ENCODE results near the gene ZNF213.

Gene ZNF213

GRCh38 chr16:3140603-3141427, 6.0 kb downstream of the ZNF213 start:
- peaks cover 11% of the 10 kb centered on the region for H3K4me1 Mint-ChIP-seq
- no peaks in the 10 kb centered on the region for H3K27me3 Mint-ChIP-seq
- H3K9me3 Mint-ChIP-seq, result no peaks in the 10 kb centered on the region
- DNase-seq (ENCODE audit: low spot score in 2 of 2) (no peak), ATAC-seq (replicated peaks; ENCODE audit: extremely low read depth, poor library complexity, severe bottlenecking) (no peak)
- no peak overlapping the region for H3K4me3 Mint-ChIP-seq
- peaks cover 18% of the 10 kb centered on the region for H3K36me3 Mint-ChIP-seq (ENCODE audit: insufficient read depth)
- H3K27ac Mint-ChIP-seq (ENCODE audit: low read depth), result no peak overlapping the region

DNA sequence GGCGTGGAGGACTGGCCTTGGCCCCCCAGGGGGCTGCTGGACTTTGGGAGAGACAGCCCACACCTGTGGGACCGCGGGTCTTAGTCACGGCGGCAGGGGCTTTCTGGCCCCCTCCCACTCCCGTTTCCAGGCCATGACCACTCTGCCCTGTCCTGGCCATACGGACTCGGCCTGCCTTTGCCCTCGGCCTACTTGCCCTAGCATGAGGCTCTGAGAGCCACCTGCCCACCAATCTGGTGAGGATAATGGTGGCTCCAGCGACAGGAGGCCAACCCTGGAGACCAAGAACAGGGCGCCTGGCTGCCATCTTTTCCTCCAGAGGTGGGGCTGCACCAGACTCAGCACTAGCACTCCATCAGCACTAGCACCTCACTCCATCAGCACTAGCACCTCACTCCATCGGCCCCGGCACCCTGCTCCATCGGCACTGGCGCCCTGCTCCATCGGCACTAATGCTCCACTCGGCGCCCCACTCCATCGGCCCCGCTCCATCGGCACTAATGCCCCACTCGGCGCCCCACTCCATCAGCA, 7.0 kb downstream of the ZNF213 start:
- no peak overlapping the region for H3K4me3 Mint-ChIP-seq
- no peak for ATAC-seq (replicated peaks; ENCODE audit: extremely low read depth, poor library complexity, severe bottlenecking)

GRCh38 chr16:3142327-3142726, 7.5 kb downstream of the ZNF213 start:
- H3K4me3 Mint-ChIP-seq, result no peak overlapping the region
- DNase-seq (ENCODE audit: low spot score in 2 of 2), result no peak
- H3K36me3 Mint-ChIP-seq (ENCODE audit: insufficient read depth), result peaks cover 16% of the 10 kb centered on the region
- peaks cover 7% of the 10 kb centered on the region for H3K4me1 Mint-ChIP-seq
- no peaks in the 10 kb centered on the region for H3K9me3 Mint-ChIP-seq
- no peak overlapping the region for H3K27ac Mint-ChIP-seq (ENCODE audit: low read depth)
- ATAC-seq (replicated peaks; ENCODE audit: extremely low read depth, poor library complexity, severe bottlenecking), result no peak
- H3K27me3 Mint-ChIP-seq, result no peaks in the 10 kb centered on the region

More for the DNA sequence above, 7.0 kb downstream of the ZNF213 start:
- DNase-seq (ENCODE audit: low spot score in 2 of 2), result no peak
- no peaks in the 10 kb centered on the region for H3K9me3 Mint-ChIP-seq
- H3K36me3 Mint-ChIP-seq (ENCODE audit: insufficient read depth), result peaks cover 18% of the 10 kb centered on the region
- no peak overlapping the region for H3K27ac Mint-ChIP-seq (ENCODE audit: low read depth)
- peaks cover 7% of the 10 kb centered on the region for H3K4me1 Mint-ChIP-seq
- H3K27me3 Mint-ChIP-seq, result no peaks in the 10 kb centered on the region

- Mint-ChIP-seq H3K4me3 (no peak overlapping the region), H3K27ac (ENCODE audit: low read depth) (no peak overlapping the region), H3K36me3 (ENCODE audit: insufficient read depth) (peaks cover 13% of the 10 kb centered on the region), H3K9me3 (no peaks in the 10 kb centered on the region), H3K27me3 (no peaks in the 10 kb centered on the region), H3K4me1 (peaks cover 7% of the 10 kb centered on the region)
- DNase-seq (ENCODE audit: low spot score in 2 of 2) (no peak), ATAC-seq (replicated peaks; ENCODE audit: extremely low read depth, poor library complexity, severe bottlenecking) (no peak)
Observed at GRCh38 chr16:3142770-3143169, 7.9 kb downstream of the ZNF213 start.

GRCh38 chr16:3143189-3143588, 8.4 kb downstream of the ZNF213 start:
- Mint-ChIP-seq H3K27ac (ENCODE audit: low read depth) (no peak overlapping the region), H3K4me1 (peaks cover 7% of the 10 kb centered on the region), H3K36me3 (ENCODE audit: insufficient read depth) (peaks cover 11% of the 10 kb centered on the region), H3K4me3 (no peak overlapping the region), H3K9me3 (no peaks in the 10 kb centered on the region), H3K27me3 (no peaks in the 10 kb centered on the region)
- DNase-seq (ENCODE audit: low spot score in 2 of 2) (no peak), ATAC-seq (replicated peaks; ENCODE audit: extremely low read depth, poor library complexity, severe bottlenecking) (no peak)

GRCh38 chr16:3143598-3144320, 8.9 kb downstream of the ZNF213 start:
- H3K27me3 Mint-ChIP-seq, result no peaks in the 10 kb centered on the region
- no peak overlapping the region for H3K4me3 Mint-ChIP-seq
- H3K27ac Mint-ChIP-seq (ENCODE audit: low read depth), result no peak overlapping the region
- no peaks in the 10 kb centered on the region for H3K9me3 Mint-ChIP-seq
- DNase-seq (ENCODE audit: low spot score in 2 of 2) (no peak), ATAC-seq (replicated peaks; ENCODE audit: extremely low read depth, poor library complexity, severe bottlenecking) (no peak)
- peaks cover 11% of the 10 kb centered on the region for H3K36me3 Mint-ChIP-seq (ENCODE audit: insufficient read depth)
- H3K4me1 Mint-ChIP-seq, result peaks cover 7% of the 10 kb centered on the region

DNA sequence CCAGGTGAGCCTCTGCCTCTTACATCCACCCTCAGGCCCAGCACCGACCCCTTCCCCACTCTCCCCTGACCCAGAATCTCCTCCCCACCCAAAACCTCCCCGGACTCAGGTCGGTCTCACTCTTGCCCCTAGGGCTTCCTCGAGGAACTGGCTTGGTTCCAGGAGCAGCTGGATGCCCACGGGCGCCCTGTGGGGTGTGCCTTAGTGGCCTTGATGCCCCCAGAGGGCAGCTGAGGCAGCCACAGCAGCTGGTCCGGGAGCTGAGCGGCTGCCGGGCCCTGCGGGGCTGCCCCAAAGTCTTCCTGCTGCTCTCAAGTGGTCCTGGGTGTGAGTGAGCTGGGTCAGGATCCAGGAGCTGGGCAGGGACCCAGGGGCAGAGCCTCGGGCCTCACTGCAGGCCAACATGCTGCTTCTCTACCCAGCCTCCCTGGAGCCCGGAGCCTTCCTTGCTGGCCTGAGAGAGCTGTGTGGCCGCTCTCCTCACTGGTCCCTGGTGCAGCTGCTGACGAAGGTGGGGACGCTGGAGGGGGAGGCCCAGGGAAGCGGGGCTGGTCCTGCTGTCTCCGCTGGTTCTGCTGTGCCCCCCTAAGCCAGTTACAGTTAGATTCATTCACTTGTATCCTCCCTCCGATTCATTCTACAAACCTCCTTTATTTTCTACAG, 9.6 kb downstream of the ZNF213 start:
- Mint-ChIP-seq H3K4me3 (no peak overlapping the region), H3K36me3 (ENCODE audit: insufficient read depth) (peaks cover 9% of the 10 kb centered on the region), H3K4me1 (peaks cover 7% of the 10 kb centered on the region), H3K9me3 (no peaks in the 10 kb centered on the region), H3K27ac (ENCODE audit: low read depth) (no peak overlapping the region), H3K27me3 (no peaks in the 10 kb centered on the region)
- DNase-seq (ENCODE audit: low spot score in 2 of 2) (no peak), ATAC-seq (replicated peaks; ENCODE audit: extremely low read depth, poor library complexity, severe bottlenecking) (no peak)

GRCh38 chr16:3145151-3145550, 10.3 kb downstream of the ZNF213 start:
- peak overlapping the region; percentile 59 for H3K27ac Mint-ChIP-seq (ENCODE audit: low read depth)
- peaks cover 12% of the 10 kb centered on the region for H3K36me3 Mint-ChIP-seq (ENCODE audit: insufficient read depth)
- DNase-seq (ENCODE audit: low spot score in 2 of 2) (no peak), ATAC-seq (replicated peaks; ENCODE audit: extremely low read depth, poor library complexity, severe bottlenecking) (no peak)
- no peaks in the 10 kb centered on the region for H3K27me3 Mint-ChIP-seq
- peaks cover 14% of the 10 kb centered on the region for H3K4me1 Mint-ChIP-seq
- H3K9me3 Mint-ChIP-seq, result no peaks in the 10 kb centered on the region
- H3K4me3 Mint-ChIP-seq, result no peak overlapping the region

DNA sequence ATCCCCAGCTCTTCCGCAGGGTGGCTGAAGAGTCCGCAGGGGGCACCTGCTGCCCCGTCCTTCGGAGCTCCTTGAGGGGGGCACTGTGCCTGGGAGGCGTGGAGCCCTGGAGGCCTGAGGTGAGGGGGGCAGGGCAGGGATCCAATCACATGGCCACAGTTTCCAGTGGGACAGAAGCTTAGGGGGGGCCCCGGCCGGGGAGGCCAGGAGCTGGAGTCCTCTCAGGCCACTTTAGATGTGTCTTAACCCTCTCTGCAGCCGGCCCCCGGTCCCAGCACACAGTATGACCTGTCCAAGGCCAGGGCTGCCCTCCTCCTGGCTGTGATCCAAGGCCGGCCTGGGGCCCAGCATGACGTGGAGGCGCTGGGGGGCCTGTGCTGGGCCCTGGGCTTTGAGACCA, 10.8 kb downstream of the ZNF213 start:
- Mint-ChIP-seq H3K9me3 (no peaks in the 10 kb centered on the region), H3K4me3 (no peak overlapping the region), H3K27me3 (no peaks in the 10 kb centered on the region), H3K4me1 (peaks cover 19% of the 10 kb centered on the region), H3K36me3 (ENCODE audit: insufficient read depth) (peaks cover 14% of the 10 kb centered on the region), H3K27ac (ENCODE audit: low read depth) (peak overlapping the region; percentile 59)
- DNase-seq (ENCODE audit: low spot score in 2 of 2) (no peak), ATAC-seq (replicated peaks; ENCODE audit: extremely low read depth, poor library complexity, severe bottlenecking) (no peak)

GRCh38 chr16:3147046-3147756, 12.4 kb downstream of the ZNF213 start:
- Mint-ChIP-seq H3K4me1 (peaks cover 30% of the 10 kb centered on the region), H3K4me3 (no peak overlapping the region), H3K27me3 (no peaks in the 10 kb centered on the region), H3K9me3 (no peaks in the 10 kb centered on the region), H3K36me3 (ENCODE audit: insufficient read depth) (peaks cover 28% of the 10 kb centered on the region), H3K27ac (ENCODE audit: low read depth) (no peak overlapping the region)
- ATAC-seq (replicated peaks; ENCODE audit: extremely low read depth, poor library complexity, severe bottlenecking) (no peak), DNase-seq (ENCODE audit: low spot score in 2 of 2) (no peak)

GRCh38 chr16:3147757-3148104, 12.9 kb downstream of the ZNF213 start:
- Mint-ChIP-seq H3K9me3 (no peaks in the 10 kb centered on the region), H3K4me1 (peaks cover 35% of the 10 kb centered on the region), H3K36me3 (ENCODE audit: insufficient read depth) (peaks cover 33% of the 10 kb centered on the region), H3K4me3 (no peak overlapping the region), H3K27me3 (no peaks in the 10 kb centered on the region), H3K27ac (ENCODE audit: low read depth) (no peak overlapping the region)
- DNase-seq (ENCODE audit: low spot score in 2 of 2) (no peak), ATAC-seq (replicated peaks; ENCODE audit: extremely low read depth, poor library complexity, severe bottlenecking) (no peak)
